ENCODE measurements around the gene BCL2L1.
A peak's percentile ranks its signal among the peaks of the same experiment; 100 is the strongest.
"Not testable (repeated sequence)": the region's sequence is repeated elsewhere in the genome, so short reads cannot be mapped to it uniquely, and the experiment has no call there.

The BCL2L1 gene

DNA sequence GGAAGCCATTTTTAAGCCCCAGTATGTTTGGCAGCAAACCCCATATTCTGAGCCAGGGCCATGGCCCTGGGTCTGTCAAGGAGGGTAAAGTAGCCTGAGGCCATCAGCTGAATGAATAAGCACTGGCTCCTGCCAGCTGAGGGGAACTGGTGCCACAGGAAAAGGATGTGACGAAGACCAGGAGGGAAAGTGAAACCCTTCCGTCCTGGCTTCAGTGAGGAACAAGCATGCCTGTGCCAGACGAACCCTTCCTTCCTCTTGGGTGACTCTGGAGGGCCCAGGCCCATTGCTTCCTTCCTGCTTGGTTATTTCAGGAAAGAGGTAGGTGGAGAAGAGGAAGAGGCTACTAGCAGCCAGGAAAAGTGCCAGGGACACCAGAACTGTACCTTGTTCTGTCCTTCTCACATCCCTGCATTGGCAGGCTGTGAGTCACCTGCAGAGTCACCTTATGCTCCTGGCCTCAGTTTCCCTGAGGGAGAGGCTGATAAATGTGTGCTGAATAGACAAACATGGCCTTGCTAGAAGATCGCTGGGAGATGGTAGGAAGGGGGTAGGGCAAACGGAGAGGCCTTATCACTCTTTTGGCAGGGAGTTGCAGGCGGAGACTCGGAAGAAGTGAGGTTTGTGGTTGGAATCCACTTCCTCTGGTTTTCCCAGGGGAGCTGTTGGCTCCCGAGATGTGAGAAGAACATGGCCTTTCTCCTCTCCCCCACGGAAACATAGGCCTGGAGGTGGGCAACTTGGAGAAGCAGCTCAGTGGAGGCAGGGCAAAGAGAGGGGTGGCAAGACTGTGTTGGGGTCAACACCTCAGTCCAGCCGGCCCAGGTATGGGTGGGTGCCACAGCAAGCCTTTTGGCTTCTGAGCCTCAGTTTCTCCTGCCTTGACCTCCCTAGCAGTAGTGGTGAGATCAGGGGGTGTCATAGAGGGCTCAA lies 47.5 kb downstream of the BCL2L1 start:
- DNase-seq (ENCODE audit: low spot score) = no peak

DNA sequence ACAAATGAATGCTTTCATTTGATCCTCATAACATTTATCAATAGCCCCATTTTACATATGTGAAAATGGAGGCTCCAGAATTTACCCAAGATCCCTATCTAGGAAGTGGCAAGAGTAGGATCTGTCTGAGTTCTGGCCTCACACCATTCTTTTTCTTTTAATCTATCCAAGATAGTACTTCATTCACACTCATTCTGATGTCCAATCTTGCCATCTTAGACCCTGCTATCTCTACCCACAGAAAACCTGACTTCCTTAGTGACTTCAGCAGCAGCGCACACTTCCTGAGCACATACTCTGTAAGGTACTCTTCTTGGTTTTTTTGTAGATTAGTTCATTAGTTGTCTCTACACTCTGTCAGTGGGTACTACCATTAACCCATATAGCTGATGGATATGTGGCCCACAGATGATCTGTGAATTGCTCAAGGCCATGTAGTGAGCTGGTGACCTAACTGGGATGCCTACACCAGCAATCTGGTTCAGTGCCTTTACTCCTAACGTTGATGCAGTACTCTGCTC lies 48.7 kb downstream of the BCL2L1 start:
- DNase-seq (ENCODE audit: low spot score) = no peak

DNA sequence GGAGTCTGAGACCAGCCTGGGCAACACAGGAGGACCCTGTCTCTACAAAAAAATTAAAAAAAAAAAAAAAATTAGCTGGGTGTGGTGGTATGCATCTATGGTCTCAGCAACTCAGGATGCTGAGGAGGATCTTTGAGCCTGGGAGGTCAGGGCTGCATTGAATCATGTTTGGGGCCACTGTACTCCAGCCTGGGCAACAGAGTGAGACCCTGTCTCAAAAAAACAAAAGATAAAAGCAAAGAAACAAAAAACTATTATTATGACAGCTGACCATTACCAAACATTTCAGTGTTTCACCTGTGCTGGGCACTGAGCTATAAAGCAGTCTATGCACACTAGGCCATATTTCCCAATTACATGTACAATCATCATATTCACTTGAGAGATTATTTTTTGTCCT lies 49.2 kb downstream of the BCL2L1 start:
- no peak for DNase-seq (ENCODE audit: low spot score)

DNA sequence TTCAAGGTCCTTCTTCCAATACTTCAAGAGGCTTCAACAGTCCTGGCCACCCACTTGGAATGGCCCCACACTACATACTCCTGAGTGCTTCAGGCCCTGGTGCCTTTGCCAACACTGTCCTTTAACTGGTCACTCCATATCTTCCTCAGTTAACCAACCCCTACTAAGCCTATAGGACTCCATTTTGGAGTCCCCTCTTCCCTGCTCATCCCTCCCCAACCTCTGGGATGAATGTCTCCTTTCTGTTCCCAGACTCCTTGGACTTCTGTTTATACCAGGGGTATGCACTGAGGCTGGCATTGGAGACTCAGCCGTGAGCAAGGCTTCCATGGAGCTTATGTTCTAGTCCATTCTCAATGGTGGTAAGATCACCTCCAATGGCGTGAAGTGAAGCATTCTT lies 51.3 kb downstream of the BCL2L1 start:
- no peak for DNase-seq (ENCODE audit: low spot score)

DNA sequence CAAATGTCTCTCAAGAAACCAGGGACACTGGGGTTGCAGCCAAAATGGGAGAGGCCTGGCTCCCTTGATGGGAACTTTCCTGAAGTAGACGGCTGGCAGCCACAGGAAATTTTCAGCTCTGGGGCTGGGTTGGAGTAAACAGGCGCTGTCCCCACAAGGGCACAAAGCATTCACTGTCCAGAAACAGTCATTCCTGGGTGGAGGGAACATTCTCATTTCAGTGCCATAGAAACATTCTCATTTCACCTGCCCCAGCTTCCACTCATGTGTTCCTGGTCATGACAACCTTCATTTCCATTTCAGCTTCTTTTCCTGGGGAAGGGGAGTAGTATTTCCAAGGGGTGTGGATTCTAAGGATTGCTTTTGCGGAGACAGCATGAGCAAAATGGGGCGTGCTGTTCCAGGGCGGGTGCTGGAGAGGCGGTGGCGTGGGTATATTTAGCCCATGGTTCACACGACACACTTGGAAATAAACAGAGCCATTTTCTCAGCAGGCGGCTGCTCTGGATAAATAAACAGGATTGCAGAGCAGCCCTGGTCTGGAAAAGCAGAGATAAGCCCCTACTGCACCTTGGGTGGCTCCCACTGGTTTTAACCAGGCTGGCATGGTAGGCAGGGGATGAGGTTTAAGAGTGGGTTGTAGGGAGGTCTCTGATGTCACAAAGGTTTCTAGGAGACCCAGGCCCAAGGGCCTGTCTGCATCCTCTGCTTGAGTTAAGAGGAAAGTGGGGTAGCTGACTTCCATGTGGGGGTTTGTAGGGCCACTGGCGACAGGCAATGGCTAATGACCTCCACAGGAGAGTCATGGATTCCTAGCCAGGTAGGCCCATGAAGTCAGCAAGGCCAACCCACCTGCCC lies 52.1 kb downstream of the BCL2L1 start:
- no peak for DNase-seq (ENCODE audit: low spot score)

DNA sequence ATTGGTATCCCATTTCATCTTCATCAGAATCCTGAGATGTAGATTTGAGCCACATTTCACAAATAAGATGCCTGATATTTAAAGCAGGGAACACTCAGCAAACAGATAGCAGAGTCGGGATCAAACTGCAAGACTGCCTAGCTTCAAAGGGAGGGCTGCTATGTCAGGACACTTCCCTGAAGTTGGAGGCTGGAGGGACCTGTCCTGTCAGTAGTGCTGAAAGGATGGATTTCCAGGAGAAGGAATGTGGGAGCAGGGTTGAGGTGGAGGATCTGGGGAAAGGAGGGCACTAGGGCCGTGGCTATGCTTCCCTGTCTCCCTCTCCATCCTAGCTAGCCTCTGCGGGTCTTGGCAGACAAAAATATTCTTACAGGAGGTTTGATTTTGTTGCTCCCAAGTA lies 52.8 kb downstream of the BCL2L1 start:
- DNase-seq (ENCODE audit: low spot score) = no peak

DNA sequence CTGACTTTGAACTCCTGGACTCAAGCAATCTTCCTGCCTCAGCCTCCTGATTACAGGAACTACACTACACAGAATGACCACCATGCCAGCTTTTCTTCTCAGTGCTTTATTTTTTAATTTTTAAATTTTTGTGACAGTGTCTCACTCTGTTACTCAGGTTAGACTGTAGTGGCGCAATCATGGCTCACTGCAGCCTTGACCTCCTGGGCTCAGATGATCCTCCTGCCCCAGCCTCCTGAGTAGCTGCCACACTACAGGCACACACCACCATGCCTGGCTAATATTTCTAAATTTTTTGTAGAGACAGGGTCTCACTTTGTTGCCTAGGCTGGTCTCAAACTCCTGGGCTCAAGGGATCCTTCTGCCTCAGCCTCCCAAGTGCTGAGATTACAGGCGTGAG lies 53.7 kb downstream of the BCL2L1 start:
- DNase-seq (ENCODE audit: low spot score) = not testable (repeated sequence)

DNA sequence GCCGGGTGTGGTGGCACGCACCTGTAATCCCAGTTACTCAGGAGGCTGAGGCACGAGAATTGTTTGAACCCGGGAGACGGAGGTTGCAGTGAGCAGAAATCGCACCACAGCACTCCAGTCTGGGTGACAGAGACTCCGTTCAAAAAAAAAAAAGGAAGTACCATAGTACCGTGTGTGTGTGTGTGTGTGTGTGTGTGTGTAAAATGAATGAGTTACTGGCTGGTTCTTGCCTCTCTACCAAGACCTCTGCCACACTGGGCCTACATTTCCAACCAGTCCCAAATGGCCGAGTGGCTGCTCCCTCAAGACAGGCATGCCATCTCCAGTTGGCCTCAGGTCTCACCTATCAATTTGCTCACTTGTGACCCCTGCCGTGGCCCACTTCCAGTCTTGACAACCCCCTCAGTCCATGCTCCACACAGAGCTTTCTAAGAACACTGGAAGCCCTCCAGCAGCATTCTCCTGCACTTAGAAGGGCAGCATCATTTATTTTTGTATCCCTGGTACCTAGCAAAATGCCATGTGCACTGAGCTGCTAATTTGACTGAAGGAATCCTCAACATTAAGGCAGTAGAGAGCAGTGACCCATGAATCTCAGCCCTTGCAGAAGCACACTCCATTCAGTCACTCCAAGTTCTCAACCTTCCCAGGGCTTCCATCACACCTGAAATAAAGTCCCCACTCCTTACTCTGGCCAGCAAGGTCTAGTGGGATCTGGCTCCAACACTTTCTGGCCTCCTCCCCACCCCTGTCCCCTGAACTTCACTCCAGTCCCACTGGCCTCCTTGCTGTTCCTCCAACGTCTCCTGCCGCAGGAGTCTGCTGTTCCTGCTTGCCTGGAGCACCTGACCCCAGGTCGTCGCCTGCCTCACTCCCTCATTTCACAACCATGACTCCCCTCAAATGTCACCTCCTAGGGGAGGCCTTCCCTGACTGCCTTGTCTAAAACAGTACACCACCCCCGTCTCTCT lies 55.1 kb downstream of the BCL2L1 start:
- no peak for DNase-seq (ENCODE audit: low spot score)

DNA sequence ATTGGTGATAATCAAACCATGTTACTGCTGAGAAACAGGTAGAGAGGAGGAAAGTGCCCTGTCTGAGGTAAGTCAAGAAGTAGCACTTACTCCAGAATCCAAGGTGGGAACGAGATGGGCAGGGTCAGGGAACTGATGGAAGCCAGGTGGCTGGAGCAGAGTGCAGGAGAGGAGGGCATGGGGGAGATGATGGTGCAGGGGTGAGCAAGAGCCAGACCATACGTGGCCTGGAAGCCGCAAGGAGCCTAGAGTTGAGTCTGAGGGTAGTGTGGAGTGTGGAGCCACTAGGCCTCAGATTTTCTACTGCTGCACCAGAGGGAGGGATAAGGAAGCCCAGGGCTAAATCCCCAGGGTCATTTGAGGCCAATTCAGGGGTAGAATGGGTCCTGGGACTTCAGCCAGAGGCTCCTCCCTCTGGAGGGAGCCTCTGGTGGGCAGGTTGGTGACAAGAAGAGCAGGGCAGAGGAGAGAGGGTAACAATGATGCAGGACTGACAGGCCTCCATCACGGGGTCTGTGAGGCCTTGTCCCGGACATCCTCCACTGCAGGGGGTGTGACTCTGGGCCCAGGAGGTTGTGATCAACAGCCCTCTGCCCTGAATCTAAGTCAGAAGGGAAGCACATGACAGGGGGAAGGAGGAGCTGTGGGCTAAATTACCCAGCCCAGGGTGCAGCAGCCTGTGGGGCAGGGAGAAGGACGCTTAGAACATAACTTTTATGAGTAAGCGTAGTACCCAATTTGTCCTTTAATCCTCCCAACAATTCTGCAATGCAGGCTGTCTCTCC lies 56.2 kb downstream of the BCL2L1 start:
- DNase-seq (ENCODE audit: low spot score) = peak; percentile 50

DNA sequence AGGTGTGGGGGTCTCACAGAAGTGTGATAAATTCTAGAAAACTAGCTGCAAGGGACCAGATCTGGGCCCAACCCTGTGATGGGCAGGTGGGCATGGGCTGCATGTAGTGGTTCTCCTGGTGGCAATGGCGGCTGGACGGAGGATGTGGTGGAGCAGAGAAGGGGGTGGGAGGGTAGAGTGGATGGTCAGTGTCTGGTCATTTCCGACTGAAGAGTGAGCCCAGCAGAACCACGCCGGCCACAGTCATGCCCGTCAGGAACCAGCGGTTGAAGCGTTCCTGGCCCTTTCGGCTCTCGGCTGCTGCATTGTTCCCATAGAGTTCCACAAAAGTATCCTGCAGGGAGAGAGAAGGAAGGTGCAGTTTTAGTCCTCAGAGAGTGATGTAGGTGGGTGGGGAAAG lies 56.9 kb downstream of the BCL2L1 start:
- DNase-seq (ENCODE audit: low spot score) = no peak

DNA sequence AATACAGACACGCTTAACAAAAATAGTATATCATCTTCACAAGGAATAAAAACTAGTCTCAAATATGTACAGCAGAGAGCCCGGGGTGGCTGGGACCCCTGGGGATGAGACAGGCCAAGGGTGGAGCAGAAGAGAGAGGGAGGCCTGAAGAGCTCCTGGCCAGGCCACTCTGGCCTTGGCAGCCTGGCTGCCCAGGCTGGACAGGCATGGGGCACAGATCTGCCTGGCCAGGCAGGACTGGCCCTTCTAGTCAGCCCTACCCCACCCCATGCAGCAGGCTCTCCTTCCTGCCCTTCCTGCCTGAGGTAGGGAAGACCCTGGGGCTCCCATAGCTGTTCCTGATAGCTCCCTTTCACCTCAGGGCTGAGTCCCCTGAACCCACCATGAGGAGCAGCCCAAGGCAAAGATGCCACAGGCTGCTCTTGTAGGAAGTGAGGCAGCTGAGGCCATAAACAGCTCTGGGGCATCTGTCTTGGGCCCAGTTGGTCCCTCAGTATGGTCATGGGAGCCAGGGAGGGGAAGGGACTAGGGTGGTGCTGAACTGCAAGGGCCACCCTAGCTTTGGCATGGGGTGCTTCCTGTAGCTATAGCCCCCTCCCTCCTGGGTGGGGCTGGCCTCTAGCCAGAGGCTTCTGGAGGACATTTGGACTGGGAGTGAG lies 57.8 kb downstream of the BCL2L1 start:
- no peak for DNase-seq (ENCODE audit: low spot score)

DNA sequence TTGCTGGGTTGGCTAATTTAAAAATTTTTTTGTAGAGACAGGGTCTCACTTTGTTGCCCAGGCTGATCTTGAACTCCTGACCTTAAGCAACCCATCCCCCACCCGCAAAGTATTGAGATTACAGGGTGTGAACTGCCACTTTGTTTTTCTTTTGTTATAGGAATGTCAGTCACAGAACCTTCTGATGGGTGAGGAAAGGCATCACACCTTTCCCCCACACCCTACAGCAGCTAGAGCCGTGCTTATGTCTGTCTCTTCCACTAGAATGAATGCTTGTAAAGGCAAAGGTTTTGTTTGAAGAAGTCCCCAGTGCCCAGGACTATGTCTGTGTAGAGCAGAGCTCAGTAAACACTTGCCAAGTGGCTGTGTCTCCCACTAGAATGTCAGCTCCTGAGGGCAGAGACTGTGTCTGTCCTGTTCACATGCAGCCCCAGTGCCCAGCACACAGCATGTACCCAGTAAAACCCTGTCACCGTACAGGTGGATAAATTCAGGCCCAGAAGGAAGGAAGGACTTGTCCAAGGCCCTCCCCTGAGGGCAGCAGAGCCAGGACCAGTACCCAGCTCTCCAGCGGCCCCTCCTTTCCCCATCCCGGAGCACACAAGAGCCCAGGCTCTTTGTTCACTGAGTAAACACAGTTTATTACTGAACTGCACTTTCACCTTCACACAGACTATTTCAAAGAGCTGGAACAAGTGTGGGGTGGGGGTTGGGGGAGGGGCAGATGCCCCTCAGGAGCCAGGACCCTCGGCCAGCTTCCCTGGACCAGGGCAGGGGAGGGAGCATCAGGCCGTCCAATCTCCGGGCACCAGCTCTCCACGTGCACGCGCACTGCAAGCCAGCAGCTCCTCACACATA lies 58.6 kb downstream of the BCL2L1 start:
- no peak for DNase-seq (ENCODE audit: low spot score)

DNA sequence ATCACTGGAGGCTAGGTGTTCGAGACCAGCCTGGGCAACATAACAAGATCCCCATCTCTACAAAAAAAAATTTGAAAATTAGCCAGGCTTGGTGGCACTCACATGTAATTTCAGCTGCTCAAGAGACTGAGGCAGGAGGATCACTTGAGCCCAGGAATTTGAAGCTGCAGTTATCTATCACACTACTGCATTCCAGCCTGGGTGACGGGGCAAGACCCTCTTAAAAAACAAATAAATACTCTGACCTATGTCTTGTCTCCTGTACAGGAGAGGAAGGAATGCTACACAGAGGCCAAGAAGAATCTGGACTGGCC lies 59.2 kb downstream of the BCL2L1 start:
- DNase-seq (ENCODE audit: low spot score) = no peak

DNA sequence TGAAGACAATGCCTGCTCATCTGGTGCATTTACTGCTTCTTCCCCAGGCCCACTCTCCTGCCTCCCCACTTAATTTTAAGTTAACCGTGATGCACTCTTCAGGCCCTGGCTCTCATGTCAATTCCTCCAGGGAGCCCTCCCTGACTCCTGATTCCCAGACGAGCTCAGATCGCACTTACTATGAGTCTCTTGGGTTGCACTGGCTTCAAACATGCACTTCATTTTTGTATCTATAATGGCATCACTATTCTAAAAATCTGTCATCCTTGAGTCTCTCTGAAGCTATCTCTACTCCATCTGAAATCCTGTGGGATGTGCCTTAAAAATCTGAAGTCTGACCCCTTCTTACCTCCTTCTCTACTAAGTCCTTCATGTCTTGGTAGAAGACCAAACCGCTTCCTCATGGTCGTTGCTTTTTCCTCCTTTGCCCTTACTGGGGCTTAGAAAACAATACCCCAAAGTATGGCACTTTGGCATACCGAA lies 60.3 kb downstream of the BCL2L1 start:
- no peak for DNase-seq (ENCODE audit: low spot score)

DNA sequence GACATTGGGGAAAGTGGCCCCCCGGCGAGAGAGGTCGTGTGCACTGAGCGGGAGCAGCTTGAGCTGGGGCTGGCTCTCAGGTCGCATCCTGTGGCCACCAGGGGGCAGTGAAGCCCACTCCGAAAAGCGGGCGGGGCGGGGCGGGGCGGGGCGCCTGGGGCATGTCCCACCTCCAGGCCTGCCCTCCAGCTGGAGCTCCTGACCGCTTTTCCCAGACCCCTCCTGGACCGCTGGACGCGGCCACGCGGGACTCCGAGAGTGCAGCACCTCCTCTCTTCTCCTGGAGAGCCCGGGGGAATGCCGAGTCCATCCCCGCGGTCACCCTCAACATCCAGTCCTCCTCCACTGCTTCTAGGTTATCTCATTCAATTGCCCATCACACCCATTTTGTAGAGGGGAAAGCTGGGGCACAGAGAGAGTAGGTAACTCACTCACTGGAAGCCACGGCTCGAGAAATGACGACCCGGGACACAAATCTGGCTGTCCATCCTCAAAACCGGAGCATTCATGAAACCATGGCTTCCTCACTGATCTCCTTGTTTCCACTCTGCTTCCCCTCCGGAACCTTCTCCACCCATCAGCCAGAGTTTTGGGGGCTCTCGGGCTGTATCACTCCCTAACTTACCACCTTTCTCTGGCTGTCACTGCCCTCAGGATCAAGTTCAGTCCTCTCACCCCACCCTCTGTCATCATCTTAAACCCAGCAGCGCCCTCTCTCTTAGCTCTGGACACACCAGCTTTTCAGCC lies 60.9 kb downstream of the BCL2L1 start:
- DNase-seq (ENCODE audit: low spot score) = peak; percentile 92

DNA sequence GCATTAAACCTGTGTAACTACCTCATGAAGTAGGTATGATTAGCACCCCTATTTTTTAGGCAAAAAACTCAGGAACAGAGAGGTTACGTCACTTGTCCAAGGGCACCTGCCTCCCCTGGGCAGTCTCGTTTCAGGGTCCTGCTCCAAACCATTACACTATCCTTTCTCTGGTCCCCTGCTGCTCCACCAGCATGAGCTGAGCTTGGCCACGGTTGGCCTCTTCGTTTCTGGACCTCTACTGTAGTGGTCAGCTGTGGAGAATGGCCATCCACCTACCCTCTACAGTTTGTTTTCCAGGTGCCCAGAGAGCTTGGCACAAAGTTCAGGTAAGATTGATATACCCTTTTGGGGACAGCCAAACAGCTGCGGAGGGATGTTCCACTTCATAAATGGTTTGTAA lies 68.1 kb downstream of the BCL2L1 start:
- DNase-seq (ENCODE audit: low spot score) = no peak

DNA sequence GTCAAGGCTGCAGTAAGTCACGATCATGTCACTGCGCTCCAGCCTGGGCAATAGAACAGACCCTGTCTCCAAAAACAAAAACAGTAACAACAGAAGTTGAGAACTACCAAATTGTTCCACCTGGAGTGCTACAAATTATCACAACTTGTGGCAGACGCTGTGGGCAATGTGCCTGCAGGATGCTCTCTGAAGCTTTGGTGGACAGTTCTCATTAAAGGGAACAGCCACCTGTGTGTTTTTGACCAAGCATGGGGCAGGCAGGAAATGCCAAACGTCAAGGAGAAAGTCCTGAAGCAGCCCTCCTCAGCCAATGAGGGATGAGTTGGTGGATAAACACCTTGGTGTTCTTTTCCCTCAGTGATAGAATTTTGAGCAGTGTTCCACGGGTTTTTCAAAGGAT lies 69.1 kb downstream of the BCL2L1 start:
- DNase-seq (ENCODE audit: low spot score) = no peak

DNA sequence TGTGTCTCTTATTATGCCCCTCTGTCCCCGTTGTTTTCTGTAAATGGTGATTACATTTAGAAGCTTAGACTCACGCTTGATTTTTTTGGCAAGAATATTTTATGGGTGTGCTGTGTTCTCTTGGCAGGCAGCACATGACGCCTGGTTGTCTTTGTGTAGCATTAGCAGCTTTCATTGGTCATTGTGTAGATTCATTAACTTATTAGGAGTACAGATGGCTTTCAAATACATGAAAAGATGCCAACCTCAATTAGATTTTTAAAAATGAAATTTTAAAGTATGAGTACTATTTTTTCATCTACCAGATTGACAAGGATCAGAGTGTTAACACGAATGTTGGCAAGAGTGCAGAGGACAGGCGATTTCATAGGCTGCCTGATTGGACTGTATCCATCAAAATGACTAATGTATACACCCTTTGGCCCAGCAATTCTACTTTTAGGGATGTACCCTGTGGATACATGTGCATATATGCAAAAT lies 69.7 kb downstream of the BCL2L1 start:
- peak; percentile 59 for DNase-seq (ENCODE audit: low spot score)
